IPS-11a (cell line): ENCODE measurements around the gene OLFML1.

Experiments
- H3K4me3 ChIP-seq: one replicate; pipeline ENCODE4 v1.5.1; 2013; ENCODE audit warnings: low read depth, low read length, control low read depth

Gene OLFML1

DNA sequence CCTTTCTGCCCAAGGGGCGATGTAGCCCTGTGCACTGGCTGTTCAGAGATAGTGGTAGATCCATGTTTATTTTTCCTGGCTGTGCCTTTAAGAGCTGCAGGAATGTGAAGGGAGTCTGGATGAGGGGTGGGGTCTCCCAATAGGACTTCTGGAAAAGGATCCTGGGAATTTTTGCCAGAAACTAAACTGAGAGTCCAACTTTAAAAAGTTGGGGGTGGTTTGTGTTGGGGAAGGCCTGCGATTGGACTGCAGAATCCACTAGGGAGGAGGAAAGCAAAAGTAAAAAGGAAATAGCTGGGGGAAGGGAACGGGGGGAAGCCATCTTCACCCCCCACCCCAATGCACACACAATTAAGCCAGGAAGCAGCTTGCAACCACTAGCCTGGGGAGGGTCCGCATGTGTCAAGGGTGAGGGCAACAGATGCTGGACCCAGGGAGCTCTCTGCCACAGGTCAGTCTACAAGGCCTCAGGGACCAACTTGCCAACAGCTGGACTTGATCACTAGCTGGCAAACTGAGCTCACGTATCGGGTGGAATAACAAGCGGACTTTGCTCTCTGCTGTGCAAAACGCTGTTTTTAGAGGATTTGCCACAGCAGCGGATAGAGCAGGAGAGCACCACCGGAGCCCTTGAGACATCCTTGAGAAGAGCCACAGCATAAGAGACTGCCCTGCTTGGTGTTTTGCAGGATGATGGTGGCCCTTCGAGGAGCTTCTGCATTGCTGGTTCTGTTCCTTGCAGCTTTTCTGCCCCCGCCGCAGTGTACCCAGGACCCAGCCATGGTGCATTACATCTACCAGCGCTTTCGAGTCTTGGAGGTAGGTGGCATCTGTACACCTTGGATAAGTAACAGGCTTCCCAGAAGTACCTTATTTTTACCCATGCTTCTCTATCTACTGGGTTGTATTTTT, at the start of gene OLFML1:
OLFML1 (plus strand) TSS at position 321 of the 912 bp plus-strand sequence; CDS start at position 691, 370 bp downstream.
- no peak within 1 kb of the TSS for H3K4me3 ChIP-seq

DNA sequence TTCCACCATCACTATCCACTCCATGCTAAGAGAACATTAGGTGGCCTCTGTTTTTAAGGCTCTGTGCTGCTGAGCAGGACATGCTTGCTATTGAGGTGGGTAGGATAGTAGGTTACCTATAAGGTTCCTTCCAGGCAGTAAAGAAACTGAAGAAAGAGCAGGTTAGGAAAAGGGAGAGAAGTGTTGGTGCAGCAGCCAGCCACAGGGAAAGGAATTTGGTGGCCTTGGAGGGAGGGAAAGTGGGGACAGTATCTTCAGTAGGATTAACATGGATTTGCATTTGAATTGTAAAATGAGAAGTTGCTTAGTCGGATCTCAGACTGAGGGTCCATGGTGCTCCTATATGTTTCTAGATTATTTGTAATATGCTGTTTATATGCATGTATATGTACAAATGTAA, 49.2 kb upstream of the OLFML1 start:
- H3K4me3 ChIP-seq: no peak overlapping the region

DNA sequence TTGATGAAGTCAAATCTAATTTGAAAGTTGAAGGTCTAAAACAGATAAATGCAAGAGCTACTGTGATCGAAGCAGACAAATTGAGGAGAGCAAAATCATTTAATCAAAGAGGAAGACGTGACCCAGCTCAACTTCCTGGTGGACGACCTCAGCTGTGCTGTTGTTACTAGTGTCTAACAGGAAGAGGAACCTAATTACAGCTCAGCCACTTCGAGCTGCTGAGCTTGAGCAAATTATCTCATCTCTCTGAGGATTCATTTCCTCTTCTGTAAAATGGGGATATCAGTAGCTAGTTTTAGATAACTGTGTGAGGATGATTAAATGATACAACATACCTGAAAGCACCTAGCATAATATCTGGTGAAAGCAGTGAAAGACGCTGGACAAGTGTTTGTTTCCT, 48.6 kb upstream of the OLFML1 start:
- H3K4me3 ChIP-seq: no peak overlapping the region

DNA sequence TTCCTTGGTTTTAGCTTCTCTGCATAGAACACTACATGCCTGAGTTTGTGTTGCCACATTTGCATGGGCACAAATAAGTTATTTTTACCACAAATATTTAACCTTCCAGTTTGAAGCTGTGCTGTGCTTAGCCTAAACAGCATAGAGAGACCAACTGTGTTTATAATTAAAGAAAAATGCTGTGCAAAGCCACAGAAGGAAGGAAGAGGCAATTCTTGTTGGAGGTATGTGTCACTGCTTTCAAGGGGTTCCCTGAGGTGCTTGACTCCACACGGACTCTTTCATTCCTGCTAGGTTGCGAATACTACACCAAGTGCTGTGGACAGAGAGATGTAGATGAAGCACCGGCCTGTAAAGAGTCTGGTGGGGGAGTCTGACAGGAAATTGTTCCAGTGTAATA, 47.6 kb upstream of the OLFML1 start:
- no peak overlapping the region for H3K4me3 ChIP-seq

DNA sequence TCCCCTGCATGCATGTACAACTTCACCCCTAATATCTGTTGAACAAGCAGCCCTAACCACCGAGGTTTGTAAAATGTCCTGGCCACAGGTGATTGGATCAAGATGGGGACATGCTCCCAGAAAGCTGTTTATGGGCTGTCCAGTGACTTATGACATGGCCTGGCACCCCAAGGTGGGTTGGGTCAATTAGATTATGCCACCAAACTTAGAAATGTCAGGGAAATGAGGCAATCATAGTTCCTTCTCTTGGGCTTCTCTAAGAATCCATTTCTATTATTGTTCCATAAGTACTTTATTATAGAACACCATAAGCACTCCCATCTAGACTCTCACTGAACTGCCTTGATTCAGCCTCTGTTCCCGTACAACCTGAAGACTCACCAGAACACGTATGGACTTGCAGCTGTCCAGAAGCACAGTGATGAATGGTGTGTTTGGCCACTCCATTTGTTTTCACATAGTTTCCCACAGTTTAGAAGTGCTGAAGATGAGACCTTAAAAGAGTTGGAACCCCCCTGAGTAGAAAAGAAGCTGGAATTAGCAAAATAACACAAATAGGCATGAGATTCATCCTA, 45.5 kb upstream of the OLFML1 start:
- no peak overlapping the region for H3K4me3 ChIP-seq

DNA sequence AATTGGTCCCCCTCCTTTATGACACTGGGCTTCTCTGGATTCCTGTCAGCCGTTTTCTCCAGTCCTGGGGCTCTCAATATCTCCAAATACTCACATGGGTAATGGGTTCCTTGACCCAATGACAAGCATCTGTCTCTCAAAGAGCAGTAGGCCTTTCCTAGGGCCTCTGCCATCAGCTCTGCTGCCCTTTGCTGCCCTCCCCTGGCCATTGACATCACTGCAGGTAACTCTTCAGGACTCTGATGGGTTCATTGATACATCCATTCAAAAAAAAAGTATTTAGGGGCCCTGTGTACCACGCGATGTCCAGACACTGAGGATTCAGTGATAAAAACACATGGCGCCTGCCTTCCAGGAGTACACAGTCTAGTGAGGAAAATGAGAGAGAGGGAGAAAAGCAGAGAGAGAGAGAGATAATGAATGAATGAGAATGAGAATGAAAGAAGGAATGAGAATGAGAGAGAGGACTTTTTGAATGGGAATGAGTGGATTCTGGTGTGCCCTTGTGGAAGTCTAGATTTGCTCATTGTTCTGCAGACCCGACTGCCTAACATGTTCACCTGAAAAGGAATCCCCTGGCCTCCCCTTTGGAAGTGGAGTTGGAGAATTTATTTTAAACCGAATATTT, 42.6 kb upstream of the OLFML1 start:
- H3K4me3 ChIP-seq: no peak overlapping the region

DNA sequence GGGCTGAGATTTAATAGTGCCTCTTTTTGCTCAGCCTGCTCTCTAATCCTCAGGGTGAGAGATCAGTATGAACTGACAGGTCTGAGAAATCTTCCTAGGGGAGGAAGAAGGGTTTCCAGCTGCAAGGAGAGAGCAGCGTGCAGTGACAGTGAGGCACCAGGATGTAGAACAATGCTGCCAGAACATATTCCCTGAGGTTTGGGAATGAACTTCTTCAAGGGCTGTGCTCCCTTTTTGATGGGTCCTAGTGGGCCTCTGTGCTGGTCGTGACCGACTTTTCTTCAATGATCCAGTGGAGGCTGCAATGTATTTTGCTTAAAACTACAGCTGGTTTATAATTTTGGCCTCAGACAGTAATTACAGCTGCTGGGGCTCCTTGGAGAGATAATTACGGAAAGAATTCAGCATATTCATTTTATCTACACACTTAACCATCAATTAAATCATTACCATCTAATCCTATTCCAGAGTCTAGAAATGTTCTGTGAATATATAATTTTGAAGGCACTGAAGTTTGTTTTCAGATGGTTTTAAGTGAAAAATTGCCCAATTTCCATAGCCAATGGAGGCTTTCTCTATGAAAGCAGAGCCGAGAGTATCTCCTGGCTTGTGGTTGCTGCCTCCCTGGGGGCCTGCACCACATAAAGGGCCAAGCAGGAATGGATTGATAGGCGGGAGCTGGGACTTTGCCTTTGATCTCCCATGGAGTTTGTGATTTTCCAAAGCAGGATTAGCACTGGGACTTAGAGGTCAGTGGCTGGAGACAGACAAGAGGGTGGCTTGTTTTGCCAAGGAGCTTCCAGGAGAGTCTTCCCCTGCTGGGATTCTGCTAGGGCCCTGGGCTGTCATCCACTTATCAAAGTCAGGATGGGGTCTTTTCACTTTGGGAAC, 41.0 kb upstream of the OLFML1 start:
- H3K4me3 ChIP-seq: no peak overlapping the region

DNA sequence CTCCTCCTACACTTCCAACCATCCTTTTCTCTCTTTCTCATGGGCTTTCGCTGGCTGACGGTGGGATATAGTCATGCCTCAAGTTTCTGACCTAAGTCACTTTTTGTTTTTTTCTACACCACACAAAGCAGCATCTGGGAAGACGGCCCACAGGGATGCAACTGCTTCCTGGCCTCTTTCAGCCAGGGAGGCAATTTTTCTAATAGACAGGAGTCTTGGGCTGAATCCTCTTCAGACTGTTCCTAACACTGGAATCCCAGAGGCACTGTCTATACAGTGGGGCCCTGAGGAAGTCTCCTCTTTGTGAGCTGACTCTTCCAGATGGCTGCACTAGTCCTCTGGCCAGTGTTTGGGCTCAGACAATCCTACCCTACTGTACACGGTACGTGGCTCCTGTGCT, 39.7 kb upstream of the OLFML1 start:
- H3K4me3 ChIP-seq: no peak overlapping the region

DNA sequence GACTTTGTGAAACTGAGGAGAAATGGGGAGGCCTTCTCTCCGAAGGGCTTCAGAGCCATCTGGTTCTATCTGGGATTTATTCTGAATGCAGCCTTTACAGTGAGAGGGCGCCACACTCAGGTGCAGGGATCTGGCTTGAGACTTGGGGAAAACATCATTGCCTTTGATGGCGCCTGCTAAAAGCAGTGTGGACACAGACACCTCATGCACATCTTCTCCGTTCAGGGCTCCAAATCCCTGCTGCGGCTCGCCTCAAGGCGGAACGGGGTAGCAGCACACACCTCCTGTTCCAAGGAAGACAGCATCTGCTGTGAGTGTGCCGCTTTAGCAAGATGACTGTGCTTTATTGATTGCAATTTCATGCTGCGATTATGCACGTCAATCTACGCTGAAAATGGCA, 37.1 kb upstream of the OLFML1 start:
- H3K4me3 ChIP-seq: no peak overlapping the region

DNA sequence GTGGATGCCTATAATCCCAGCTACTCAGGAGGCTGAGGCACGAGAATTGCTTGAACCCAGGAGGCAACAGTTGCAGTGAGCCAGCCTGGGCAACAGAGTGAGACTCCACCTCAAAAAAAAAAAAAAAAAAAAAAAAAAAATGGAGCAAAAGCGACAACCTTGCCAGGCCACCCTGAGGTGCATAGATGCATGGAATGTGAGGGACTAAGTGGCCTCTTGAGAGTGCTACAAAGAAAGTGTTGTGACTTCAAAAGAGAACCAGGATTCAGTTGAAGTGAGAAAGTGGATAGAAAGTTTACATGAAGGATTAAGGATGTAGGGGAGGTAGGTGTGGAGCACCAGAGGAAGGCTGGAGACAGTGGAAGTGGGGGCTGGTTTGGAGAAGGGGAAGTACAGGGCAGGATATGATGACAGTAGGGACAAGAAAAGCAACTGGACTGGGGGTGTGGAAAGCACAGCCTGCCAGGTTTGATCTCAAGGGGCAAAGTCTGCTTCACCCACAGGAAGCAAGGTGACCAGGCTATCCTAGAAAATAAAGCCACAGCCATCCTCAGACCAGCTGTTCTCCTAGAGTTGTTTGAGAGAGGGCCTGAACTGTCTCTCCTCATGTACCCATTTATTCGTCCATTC, 36.0 kb upstream of the OLFML1 start:
- H3K4me3 ChIP-seq: no peak overlapping the region

DNA sequence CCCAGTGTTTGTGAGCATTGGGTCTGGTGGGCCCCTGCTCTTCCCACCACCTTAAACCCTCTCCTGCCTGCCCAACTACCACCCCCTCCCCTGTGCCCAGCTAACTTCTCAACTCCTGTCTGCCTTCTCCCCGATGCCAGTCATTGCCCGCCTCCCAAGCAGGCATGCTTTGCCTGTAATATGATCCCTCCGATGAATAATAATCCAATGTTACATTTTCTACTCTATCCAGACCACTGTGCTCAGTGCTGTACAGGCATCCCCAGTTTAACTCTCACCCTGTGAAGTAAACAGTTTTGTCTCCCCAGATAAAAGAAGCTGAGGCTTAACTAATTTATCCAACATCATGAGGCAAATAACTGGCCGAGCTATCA, 35.5 kb upstream of the OLFML1 start:
- H3K4me3 ChIP-seq: no peak overlapping the region

DNA sequence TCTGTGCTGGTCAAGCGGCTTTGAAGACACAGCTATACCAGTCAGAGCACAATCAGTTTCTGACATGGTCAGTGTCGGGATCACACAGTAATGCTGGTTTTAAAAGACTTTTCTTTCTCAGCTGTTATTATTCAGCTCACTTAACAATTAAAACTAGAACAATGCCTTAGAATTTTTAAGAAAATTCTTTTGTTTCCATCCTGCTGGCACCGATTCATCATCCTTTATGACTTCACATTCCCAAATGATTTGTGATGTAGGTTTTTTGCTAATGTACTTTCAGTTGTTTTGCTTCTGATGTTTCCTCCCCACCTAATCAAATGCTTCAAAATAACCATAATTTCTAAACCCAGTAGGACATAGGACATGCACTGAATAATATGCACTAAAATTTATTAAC, 34.5 kb upstream of the OLFML1 start:
- no peak overlapping the region for H3K4me3 ChIP-seq

DNA sequence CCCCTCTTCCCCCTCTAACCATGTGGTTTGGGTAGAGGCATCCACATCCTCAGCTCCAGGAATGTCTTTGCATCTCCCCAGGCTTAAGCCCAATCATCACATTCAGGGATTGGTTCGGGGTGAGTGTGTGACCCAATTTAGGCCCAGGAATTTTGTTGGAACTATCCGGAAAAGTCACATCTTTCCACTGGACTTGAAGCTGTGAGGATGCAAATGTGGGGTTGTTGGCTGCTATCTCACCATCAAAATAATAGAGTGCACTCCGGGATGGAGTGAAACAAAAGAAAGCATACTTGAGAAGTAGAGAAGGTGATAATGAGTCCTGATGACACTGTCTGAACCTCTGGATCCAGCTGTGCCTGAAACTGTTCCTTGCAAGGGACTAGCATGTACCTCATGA, 33.8 kb upstream of the OLFML1 start:
- no peak overlapping the region for H3K4me3 ChIP-seq

DNA sequence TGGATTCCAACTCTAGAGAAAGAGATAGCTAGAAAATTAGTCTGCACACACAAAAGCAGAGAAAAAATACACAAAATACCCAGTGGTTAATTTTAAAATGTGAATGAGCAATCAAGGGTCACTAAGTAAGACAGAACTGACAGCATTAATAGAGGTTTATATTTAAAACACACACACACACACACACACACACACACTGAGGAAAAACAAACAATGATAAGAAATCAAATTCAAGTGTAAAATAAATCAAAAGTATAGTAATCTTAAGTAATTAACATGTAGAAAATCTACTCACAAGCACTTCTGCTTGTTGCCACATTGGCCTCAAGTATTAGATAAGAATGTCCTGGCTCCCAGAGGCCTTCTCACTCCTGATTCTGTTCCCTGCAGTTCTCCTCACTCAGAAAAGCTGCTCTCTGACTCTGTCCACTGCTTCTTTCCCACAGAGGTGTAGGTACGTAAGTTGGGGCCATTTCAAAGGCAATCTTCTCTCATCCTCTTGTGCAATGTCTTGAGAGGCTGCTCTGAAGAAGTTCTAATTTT, 33.3 kb upstream of the OLFML1 start:
- H3K4me3 ChIP-seq: no peak overlapping the region

DNA sequence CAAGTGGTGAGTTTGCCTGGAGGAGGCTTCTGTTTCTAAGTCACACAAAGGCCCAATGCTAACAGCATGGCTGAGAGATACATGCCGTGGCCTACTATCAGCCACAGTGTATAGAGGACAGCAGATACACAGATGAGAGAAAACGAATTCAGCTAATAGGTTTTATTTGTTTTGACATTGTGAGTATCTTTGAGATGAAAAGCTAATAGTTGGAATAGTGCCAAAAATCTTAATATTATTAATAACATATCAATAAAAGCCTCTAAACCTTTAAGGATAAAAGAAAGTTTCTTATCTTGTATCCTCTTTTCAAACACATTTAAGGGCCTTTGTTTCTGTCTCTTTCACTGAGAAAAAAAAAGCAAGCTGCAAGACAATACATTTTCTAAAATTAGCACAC, 30.5 kb upstream of the OLFML1 start:
- no peak overlapping the region for H3K4me3 ChIP-seq

DNA sequence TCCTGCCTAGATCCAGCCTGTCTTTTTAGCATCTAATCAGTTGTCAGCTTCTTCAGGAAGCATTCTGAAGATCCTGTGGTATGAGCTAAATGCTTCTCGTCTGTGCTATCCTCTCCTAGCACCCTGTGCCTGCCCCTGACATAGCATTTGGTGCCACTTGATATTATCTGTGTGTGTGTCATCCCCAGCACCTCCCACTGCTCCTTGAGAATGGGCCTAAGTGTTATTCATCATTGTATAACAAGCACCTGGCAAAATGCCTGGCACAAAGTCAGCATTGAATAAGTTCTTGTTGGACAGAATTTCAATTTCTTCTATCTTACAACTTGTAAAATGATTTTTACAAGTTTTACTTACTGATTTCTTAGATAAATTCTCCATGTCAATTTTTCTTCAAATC, 28.1 kb upstream of the OLFML1 start:
- no peak overlapping the region for H3K4me3 ChIP-seq

DNA sequence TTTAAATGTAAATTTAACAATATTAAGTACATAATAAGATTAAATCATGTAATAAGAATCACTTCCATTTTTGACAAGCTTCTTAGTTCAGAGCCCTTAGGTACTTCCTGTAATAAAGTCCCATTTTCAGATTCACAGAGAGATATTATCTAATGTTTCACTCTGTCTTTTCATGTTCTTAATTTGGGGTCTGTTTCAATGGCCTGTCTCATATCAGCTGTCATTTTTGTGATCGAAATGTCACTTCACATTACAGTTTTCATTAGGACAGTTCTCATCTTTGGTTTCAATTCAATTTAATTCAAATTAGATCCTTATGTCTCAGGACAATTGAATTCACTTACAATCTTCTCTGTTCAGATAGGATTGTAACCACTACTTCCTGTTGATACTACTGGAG, 22.6 kb upstream of the OLFML1 start:
- H3K4me3 ChIP-seq: no peak overlapping the region

DNA sequence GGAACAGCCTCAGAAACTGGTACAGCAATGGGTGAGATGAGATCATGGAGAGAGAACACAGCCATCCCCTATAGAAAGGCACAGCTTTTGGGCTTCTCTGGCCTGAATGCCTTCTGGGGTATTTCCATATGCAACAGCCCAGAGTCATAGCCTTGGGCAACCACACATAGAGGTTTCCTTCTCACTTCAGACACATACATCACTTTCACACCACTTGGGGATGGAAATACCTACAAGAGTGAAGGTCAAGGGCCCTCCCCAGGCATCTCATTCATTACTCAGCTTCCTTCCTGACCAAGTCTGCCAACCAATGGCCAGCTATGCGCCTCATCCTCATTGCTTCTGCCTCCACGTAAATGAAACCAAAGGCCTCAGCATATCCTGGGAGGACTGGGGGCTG, 17.7 kb upstream of the OLFML1 start:
- H3K4me3 ChIP-seq: no peak overlapping the region

DNA sequence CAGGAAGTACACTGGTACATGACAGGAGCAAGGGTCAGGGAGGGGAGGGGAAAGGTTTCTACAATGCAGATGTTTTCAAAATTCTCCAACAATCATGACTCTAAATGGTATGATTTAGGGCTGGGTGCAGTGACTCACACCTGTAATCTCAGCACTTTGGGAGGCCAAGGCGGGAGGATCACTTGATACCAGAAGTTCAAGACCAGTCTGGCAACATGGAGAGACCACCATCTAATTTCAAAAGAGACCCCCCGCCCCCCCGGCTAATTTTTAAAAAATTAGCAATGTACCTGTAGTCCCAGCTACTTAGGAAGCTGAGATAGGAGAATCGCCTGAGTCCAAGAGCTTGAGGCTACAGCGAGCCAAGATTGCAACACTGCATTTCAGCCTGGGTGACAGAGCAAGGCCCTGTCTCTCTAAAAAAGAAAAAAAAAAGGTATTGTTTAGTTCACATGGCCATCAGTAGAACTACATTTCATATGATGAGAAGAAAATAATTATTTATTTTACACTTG, 15.9 kb upstream of the OLFML1 start:
- H3K4me3 ChIP-seq: no peak overlapping the region

DNA sequence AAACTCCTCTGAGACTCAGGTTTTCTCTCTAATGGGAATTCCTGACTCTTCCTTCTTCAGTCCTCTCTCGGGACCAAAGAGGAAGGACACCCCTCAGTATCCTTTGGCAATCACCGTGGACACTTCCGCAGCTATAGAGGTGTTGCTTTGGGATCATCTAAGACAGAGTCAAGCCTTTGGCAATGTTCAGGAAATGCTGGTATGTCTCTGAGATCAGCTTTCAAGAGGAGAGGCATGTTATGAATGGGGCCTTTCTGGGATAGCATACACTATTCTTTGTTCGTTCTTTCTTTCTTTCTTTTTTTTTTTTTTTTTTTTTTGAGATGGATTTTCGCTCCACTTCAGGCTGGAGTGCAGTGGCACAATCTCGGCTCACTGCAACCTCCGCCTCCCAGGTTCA, 14.2 kb upstream of the OLFML1 start:
- no peak overlapping the region for H3K4me3 ChIP-seq
